Fibroblast of lung (primary cell): ENCODE measurements around the gene DNAH14. TPM values are rescaled to one million over a fixed set of nuclear protein-coding genes. Genes with fewer than 3 reads are reported as not detected.

Experiments used
- DNase-seq, 2 donors: peaks; one replicate each; pipeline versions ENCODE4 v3.0.0 to v3.0.0-alpha.2; 2010; ENCODE audit warnings: low read depth in 2 of 2
- H2AFZ ChIP-seq: 2 replicates; pipeline ENCODE4 v1.5.1; 2012; ENCODE audit warnings: low read length, control low read depth, inconsistent platforms
- H3K27ac ChIP-seq: 2 replicates; pipeline ENCODE4 v1.5.1; 2011; ENCODE audit warnings: low read length, control low read depth; ENCODE audit not compliant: insufficient read depth
- H3K27me3 ChIP-seq: 2 replicates; pipeline ENCODE4 v1.5.1; 2011; ENCODE audit warnings: mild to moderate bottlenecking, low read length; ENCODE audit not compliant: control insufficient read depth, insufficient read depth
- H3K36me3 ChIP-seq: 2 replicates; pipeline ENCODE4 v1.5.1; 2011; ENCODE audit warnings: low read length; ENCODE audit not compliant: control insufficient read depth, insufficient read depth
- H3K4me1 ChIP-seq: 2 replicates; pipeline ENCODE4 v1.5.1; 2011; ENCODE audit warnings: low read length; ENCODE audit not compliant: control insufficient read depth, insufficient read depth; ENCODE audit errors: extremely low read depth
- H3K4me2 ChIP-seq: 2 replicates; pipeline ENCODE4 v1.5.1; 2011; ENCODE audit warnings: low read length, control low read depth; ENCODE audit not compliant: insufficient read depth; ENCODE audit errors: extremely low read depth
- H3K4me3 ChIP-seq, 4 experiments: fragments of 200-600 bp in 1 of 4; sonication (generic) in 1 of 4; replicated peaks in 1 of 4; 2 replicates each; pipeline ENCODE4 v1.5.1; 2011 to 2016; ENCODE audit warnings: low read length in 4 of 4, low read depth in 3 of 4, mild to moderate bottlenecking in 3 of 4, control low read depth in 2 of 4, inconsistent platforms in 1 of 4, mixed read lengths in 1 of 4; ENCODE audit not compliant: insufficient read depth in 1 of 4; ENCODE audit errors: control extremely low read depth in 1 of 4
- H3K79me2 ChIP-seq: 2 replicates; pipeline ENCODE4 v1.5.1; 2012; ENCODE audit warnings: mild to moderate bottlenecking, low read length, inconsistent platforms; ENCODE audit not compliant: control insufficient read depth, insufficient read depth
- H3K9ac ChIP-seq: 2 replicates; pipeline ENCODE4 v1.5.1; 2011; ENCODE audit warnings: mild to moderate bottlenecking, low read length, control low read depth; ENCODE audit not compliant: insufficient read depth
- H3K9me3 ChIP-seq: 2 replicates; pipeline ENCODE4 v1.5.1; 2012; ENCODE audit warnings: low read depth, low read length; ENCODE audit not compliant: control insufficient read depth, insufficient read depth
- H4K20me1 ChIP-seq: 2 replicates; pipeline ENCODE4 v1.5.1; 2011; ENCODE audit warnings: low read length; ENCODE audit not compliant: control insufficient read depth, insufficient read depth; ENCODE audit errors: extremely low read depth
- CTCF ChIP-seq, 2 donors: IDR thresholded peaks in 1 of 2; conservative IDR thresholded peaks in 1 of 2; 1 replicate in 1 of 2; 2 replicates in 1 of 2; pipeline ENCODE4 v1.5.1; 2011 to 2012; ENCODE audit warnings: low read length in 2 of 2, control low read depth in 1 of 2, inconsistent platforms in 1 of 2, low read depth in 1 of 2, mild to moderate bottlenecking in 1 of 2
- EZH2 ChIP-seq: IDR thresholded peaks from 2 replicates; pipeline ENCODE4 v1.5.1; 2012; ENCODE audit warnings: low read length, control low read depth, mild to moderate bottlenecking; ENCODE audit errors: missing control alignments
- polyA plus RNA-seq, 2 donors: library from polyadenylated mRNA; depleted of rRNA in 1 of 2; stranded (reverse) in 1 of 2; unstranded in 1 of 2; fragments of >200 nt; gene quantifications; 2 replicates each; pipeline ENCODE4 v1.2.1, GENCODE V29; 2011 to 2012; ENCODE audit warnings: missing spikeins in 1 of 2
- total RNA-seq: library from RNA; depleted of rRNA; stranded (reverse); fragments of >200 nt; gene quantifications from 2 replicates; pipeline ENCODE4 v1.2.1, GENCODE V29; 2014

DNAH14 gene
- total and polyA plus RNA-seq, 2 donors (not counting 1 experiment from before 2014, with no cell fraction given): 5.4 to 19.7 TPM

GRCh38 chr1:225388372-225388771 is 458.9 kb downstream of the DNAH14 start:
- Histone ChIP-seq H3K36me3 (no peaks in the 10 kb centered on the region), H3K9ac (no peak overlapping the region), H3K4me1 (no peaks in the 10 kb centered on the region), H3K27ac (no peak overlapping the region), H2AFZ (no peak overlapping the region), H3K27me3 (no peaks in the 10 kb centered on the region), H4K20me1 (no peaks in the 10 kb centered on the region), H3K4me3 (no peak overlapping the region), H3K4me2 (no peak overlapping the region), H3K9me3 (no peaks in the 10 kb centered on the region), H3K79me2 (no peaks in the 10 kb centered on the region)
- peak; percentile 1 to 30 for DNase-seq
- TF ChIP-seq EZH2 (no peak), CTCF (conservative IDR thresholded peaks at IDR 0.05 in 1 of 2, IDR thresholded peaks at IDR 0.05 in 1 of 2; ENCODE audit: low read depth in 1 of 2, low read length in 2 of 2) (no peak)

GRCh38 chr1:225389843-225390242 is 460.4 kb downstream of the DNAH14 start:
- H4K20me1 ChIP-seq: no peaks in the 10 kb centered on the region
- H3K27me3 ChIP-seq: no peaks in the 10 kb centered on the region
- no peaks in the 10 kb centered on the region for H3K4me1 ChIP-seq
- H3K9ac ChIP-seq: no peak overlapping the region
- H3K4me2 ChIP-seq: no peak overlapping the region
- no peak overlapping the region for H3K4me3 ChIP-seq
- no peak for TF ChIP-seq CTCF (conservative IDR thresholded peaks at IDR 0.05 in 1 of 2, IDR thresholded peaks at IDR 0.05 in 1 of 2; ENCODE audit: low read depth in 1 of 2, low read length in 2 of 2)
- TF ChIP-seq EZH2: no peak
- H3K27ac ChIP-seq: no peak overlapping the region
- no peaks in the 10 kb centered on the region for H3K36me3 ChIP-seq
- DNase-seq: no peak
- no peaks in the 10 kb centered on the region for H3K79me2 ChIP-seq
- no peak overlapping the region for H2AFZ ChIP-seq
- no peaks in the 10 kb centered on the region for H3K9me3 ChIP-seq

DNA sequence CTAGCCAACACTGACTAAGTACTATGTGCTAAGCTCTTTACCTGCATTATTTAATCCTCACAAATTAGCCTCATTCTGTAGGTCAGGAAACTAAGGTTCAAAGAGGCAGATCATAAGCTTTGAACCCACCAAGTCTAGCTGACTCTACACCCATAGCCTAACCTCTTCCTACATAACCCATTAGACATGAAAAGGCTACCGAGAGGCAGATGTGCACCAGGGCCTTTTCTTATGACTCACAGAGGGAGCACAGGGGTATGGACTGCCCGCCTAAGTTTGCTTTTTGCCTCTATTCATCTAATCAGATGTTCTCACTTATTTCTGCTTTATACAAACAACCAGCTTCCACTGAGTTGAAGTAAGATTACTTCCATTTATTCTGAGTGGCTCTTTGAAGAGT is 466.9 kb downstream of the DNAH14 start:
- Histone ChIP-seq H3K27me3 (no peaks in the 10 kb centered on the region), H3K27ac (no peak overlapping the region), H3K9ac (no peak overlapping the region), H2AFZ (no peak overlapping the region), H3K4me1 (no peaks in the 10 kb centered on the region), H3K79me2 (no peaks in the 10 kb centered on the region), H3K9me3 (no peaks in the 10 kb centered on the region), H3K36me3 (peaks cover 2% of the 10 kb centered on the region), H3K4me3 (no peak overlapping the region), H3K4me2 (no peak overlapping the region), H4K20me1 (no peaks in the 10 kb centered on the region)
- no peak for TF ChIP-seq EZH2
- TF ChIP-seq CTCF (conservative IDR thresholded peaks at IDR 0.05 in 1 of 2, IDR thresholded peaks at IDR 0.05 in 1 of 2; ENCODE audit: low read depth in 1 of 2, low read length in 2 of 2): no peak
- no peak for DNase-seq
